ENCODE data around the gene SMTNL2.
"Not testable (repeated sequence)": the region's sequence is repeated elsewhere in the genome, so short reads cannot be mapped to it uniquely, and the experiment has no call there.

SMTNL2 gene

GRCh38 chr17:4610656-4611055 lies 26.3 kb downstream of the SMTNL2 start:
- no peak overlapping the region for H3K4me3 ChIP-seq (ENCODE audit: low read length)
- peaks cover 11% of the 10 kb centered on the region for H3K4me1 ChIP-seq (ENCODE audit: insufficient read depth, low read length)
- peaks cover 13% of the 10 kb centered on the region for H3K27me3 ChIP-seq (ENCODE audit: insufficient read depth, low read length)
- no peaks in the 10 kb centered on the region for H3K9me3 ChIP-seq (ENCODE audit: low read length)
- no peak overlapping the region for H2AFZ ChIP-seq (ENCODE audit: low read depth, low read length)
- no peaks in the 10 kb centered on the region for H3K36me3 ChIP-seq (ENCODE audit: insufficient read depth, low read length)

GRCh38 chr17:4616476-4616875 lies 32.1 kb downstream of the SMTNL2 start:
- Histone ChIP-seq H3K27me3 (ENCODE audit: insufficient read depth, low read length) (peaks cover 2% of the 10 kb centered on the region), H2AFZ (ENCODE audit: low read depth, low read length) (no peak overlapping the region), H3K9me3 (ENCODE audit: low read length) (no peaks in the 10 kb centered on the region), H3K4me3 (ENCODE audit: low read length) (no peak overlapping the region), H3K4me1 (ENCODE audit: insufficient read depth, low read length) (no peaks in the 10 kb centered on the region), H3K36me3 (ENCODE audit: insufficient read depth, low read length) (no peaks in the 10 kb centered on the region)

GRCh38 chr17:4617090-4617489 lies 32.8 kb downstream of the SMTNL2 start:
- Histone ChIP-seq H3K4me3 (ENCODE audit: low read length) (no peak overlapping the region), H3K4me1 (ENCODE audit: insufficient read depth, low read length) (no peaks in the 10 kb centered on the region), H3K36me3 (ENCODE audit: insufficient read depth, low read length) (no peaks in the 10 kb centered on the region), H2AFZ (ENCODE audit: low read depth, low read length) (no peak overlapping the region), H3K27me3 (ENCODE audit: insufficient read depth, low read length) (peaks cover 2% of the 10 kb centered on the region), H3K9me3 (ENCODE audit: low read length) (peaks cover 2% of the 10 kb centered on the region)

- Histone ChIP-seq H2AFZ (ENCODE audit: low read depth, low read length) (no peak overlapping the region), H3K4me1 (ENCODE audit: insufficient read depth, low read length) (no peaks in the 10 kb centered on the region), H3K36me3 (ENCODE audit: insufficient read depth, low read length) (no peaks in the 10 kb centered on the region), H3K9me3 (ENCODE audit: low read length) (peaks cover 2% of the 10 kb centered on the region), H3K4me3 (ENCODE audit: low read length) (no peak overlapping the region), H3K27me3 (ENCODE audit: insufficient read depth, low read length) (peaks cover 2% of the 10 kb centered on the region)
Measured at GRCh38 chr17:4617590-4618351, 33.4 kb downstream of the SMTNL2 start.

GRCh38 chr17:4620531-4621101 lies 36.3 kb downstream of the SMTNL2 start:
- H3K27me3 ChIP-seq (ENCODE audit: insufficient read depth, low read length): peaks cover 5% of the 10 kb centered on the region

GRCh38 chr17:4622375-4622774 lies 38.0 kb downstream of the SMTNL2 start:
- peaks cover 7% of the 10 kb centered on the region for H3K27me3 ChIP-seq (ENCODE audit: insufficient read depth, low read length)
- H3K36me3 ChIP-seq (ENCODE audit: insufficient read depth, low read length): no peaks in the 10 kb centered on the region
- peaks cover 2% of the 10 kb centered on the region for H3K9me3 ChIP-seq (ENCODE audit: low read length)
- H3K4me3 ChIP-seq (ENCODE audit: low read length): no peak overlapping the region
- H3K4me1 ChIP-seq (ENCODE audit: insufficient read depth, low read length): peaks cover 2% of the 10 kb centered on the region
- H2AFZ ChIP-seq (ENCODE audit: low read depth, low read length): no peak overlapping the region

More at GRCh38 chr17:4620531-4621101, 36.3 kb downstream of the SMTNL2 start:
- Histone ChIP-seq H3K36me3 (ENCODE audit: insufficient read depth, low read length) (no peaks in the 10 kb centered on the region), H3K4me3 (ENCODE audit: low read length) (no peak overlapping the region), H3K9me3 (ENCODE audit: low read length) (peaks cover 2% of the 10 kb centered on the region), H2AFZ (ENCODE audit: low read depth, low read length) (no peak overlapping the region), H3K4me1 (ENCODE audit: insufficient read depth, low read length) (peaks cover 2% of the 10 kb centered on the region)

GRCh38 chr17:4623249-4623648 lies 38.9 kb downstream of the SMTNL2 start:
- Histone ChIP-seq H2AFZ (ENCODE audit: low read depth, low read length) (no peak overlapping the region), H3K9me3 (ENCODE audit: low read length) (peaks cover 2% of the 10 kb centered on the region), H3K36me3 (ENCODE audit: insufficient read depth, low read length) (no peaks in the 10 kb centered on the region), H3K4me3 (ENCODE audit: low read length) (no peak overlapping the region), H3K4me1 (ENCODE audit: insufficient read depth, low read length) (peaks cover 2% of the 10 kb centered on the region), H3K27me3 (ENCODE audit: insufficient read depth, low read length) (peaks cover 8% of the 10 kb centered on the region)

GRCh38 chr17:4624451-4624911 lies 40.2 kb downstream of the SMTNL2 start:
- not testable (repeated sequence) for H3K4me3 ChIP-seq (ENCODE audit: low read length); H3K9me3 ChIP-seq (ENCODE audit: low read length); H2AFZ ChIP-seq (ENCODE audit: low read depth, low read length); H3K36me3 ChIP-seq (ENCODE audit: insufficient read depth, low read length); H3K27me3 ChIP-seq (ENCODE audit: insufficient read depth, low read length); H3K4me1 ChIP-seq (ENCODE audit: insufficient read depth, low read length)

GRCh38 chr17:4625181-4625617 lies 40.9 kb downstream of the SMTNL2 start:
- Histone ChIP-seq H2AFZ (ENCODE audit: low read depth, low read length) (no peak overlapping the region), H3K4me3 (ENCODE audit: low read length) (no peak overlapping the region), H3K9me3 (ENCODE audit: low read length) (peaks cover 2% of the 10 kb centered on the region), H3K36me3 (ENCODE audit: insufficient read depth, low read length) (no peaks in the 10 kb centered on the region), H3K4me1 (ENCODE audit: insufficient read depth, low read length) (peaks cover 2% of the 10 kb centered on the region), H3K27me3 (ENCODE audit: insufficient read depth, low read length) (peaks cover 8% of the 10 kb centered on the region)

GRCh38 chr17:4626734-4627256 lies 42.5 kb downstream of the SMTNL2 start:
- peaks cover 2% of the 10 kb centered on the region for H3K4me1 ChIP-seq (ENCODE audit: insufficient read depth, low read length)
- H3K9me3 ChIP-seq (ENCODE audit: low read length): peaks cover under 1% of the 10 kb centered on the region
- H2AFZ ChIP-seq (ENCODE audit: low read depth, low read length): no peak overlapping the region
- H3K27me3 ChIP-seq (ENCODE audit: insufficient read depth, low read length): peaks cover 8% of the 10 kb centered on the region
- no peak overlapping the region for H3K4me3 ChIP-seq (ENCODE audit: low read length)
- H3K36me3 ChIP-seq (ENCODE audit: insufficient read depth, low read length): no peaks in the 10 kb centered on the region

GRCh38 chr17:4631431-4631830 lies 47.1 kb downstream of the SMTNL2 start:
- H3K4me1 ChIP-seq (ENCODE audit: insufficient read depth, low read length): no peaks in the 10 kb centered on the region
- no peak overlapping the region for H2AFZ ChIP-seq (ENCODE audit: low read depth, low read length)
- peaks cover 15% of the 10 kb centered on the region for H3K27me3 ChIP-seq (ENCODE audit: insufficient read depth, low read length)
- H3K36me3 ChIP-seq (ENCODE audit: insufficient read depth, low read length): no peaks in the 10 kb centered on the region
- H3K4me3 ChIP-seq (ENCODE audit: low read length): no peak overlapping the region
- H3K9me3 ChIP-seq (ENCODE audit: low read length): no peaks in the 10 kb centered on the region

- H3K9me3 ChIP-seq (ENCODE audit: low read length): no peaks in the 10 kb centered on the region
- no peak overlapping the region for H2AFZ ChIP-seq (ENCODE audit: low read depth, low read length)
- H3K27me3 ChIP-seq (ENCODE audit: insufficient read depth, low read length): peaks cover 21% of the 10 kb centered on the region
- no peak overlapping the region for H3K4me3 ChIP-seq (ENCODE audit: low read length)
- no peaks in the 10 kb centered on the region for H3K4me1 ChIP-seq (ENCODE audit: insufficient read depth, low read length)
- H3K36me3 ChIP-seq (ENCODE audit: insufficient read depth, low read length): no peaks in the 10 kb centered on the region
Measured at GRCh38 chr17:4631836-4632580, 47.7 kb downstream of the SMTNL2 start.

GRCh38 chr17:4632581-4632920 lies 48.2 kb downstream of the SMTNL2 start:
- peaks cover 21% of the 10 kb centered on the region for H3K27me3 ChIP-seq (ENCODE audit: insufficient read depth, low read length)
- H3K4me1 ChIP-seq (ENCODE audit: insufficient read depth, low read length): no peaks in the 10 kb centered on the region

More at GRCh38 chr17:4632581-4632920, 48.2 kb downstream of the SMTNL2 start:
- H3K36me3 ChIP-seq (ENCODE audit: insufficient read depth, low read length): no peaks in the 10 kb centered on the region
- H3K9me3 ChIP-seq (ENCODE audit: low read length): no peaks in the 10 kb centered on the region
- no peak overlapping the region for H2AFZ ChIP-seq (ENCODE audit: low read depth, low read length)
- H3K4me3 ChIP-seq (ENCODE audit: low read length): no peak overlapping the region

All from neuron (in vitro differentiated cells).